ENCODE measurements around the gene KLHDC1.

The KLHDC1 gene

DNA sequence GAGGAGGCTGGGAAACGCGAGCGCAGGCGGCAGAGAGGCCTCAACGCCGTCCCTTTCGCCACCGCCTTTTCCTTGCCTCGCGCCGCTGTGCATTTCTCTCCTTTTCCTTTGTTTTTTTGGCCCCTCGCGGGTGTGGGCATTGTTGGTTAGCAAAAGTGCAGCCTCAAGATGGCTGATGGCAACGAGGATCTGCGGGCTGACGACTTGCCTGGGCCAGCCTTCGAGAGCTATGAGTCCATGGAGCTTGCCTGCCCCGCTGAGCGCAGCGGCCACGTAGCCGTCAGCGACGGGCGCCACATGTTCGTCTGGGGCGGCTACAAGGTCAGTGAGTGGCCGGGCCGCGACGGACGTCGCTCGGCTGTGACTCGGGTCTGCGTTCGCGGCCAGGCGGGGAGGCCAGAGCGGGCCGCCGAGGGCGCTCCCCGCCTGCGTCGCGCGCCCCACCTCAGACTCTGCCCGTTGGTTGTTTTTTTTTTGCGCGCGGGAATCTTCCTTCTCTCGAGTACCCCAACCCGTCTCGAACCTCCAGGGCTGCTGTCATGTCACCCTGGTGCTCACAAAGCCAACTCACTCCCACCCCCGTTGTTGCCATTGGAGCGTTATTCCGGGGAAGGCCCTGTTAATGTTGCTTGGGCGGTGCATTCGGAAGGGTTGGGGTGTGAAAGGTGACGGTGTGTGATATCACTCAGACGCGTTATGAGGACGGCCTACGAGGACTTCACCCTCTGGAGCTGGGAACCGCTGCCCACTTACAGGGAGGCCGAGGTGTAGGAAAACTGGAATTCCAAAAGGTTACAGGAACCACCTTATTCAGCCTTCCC is 75.6 kb downstream of the KLHDC1 start (continued):
- peak; percentile 67 for TF ChIP-seq EGR2 (tag by site-specific recombination; IDR thresholded peaks at IDR 0.05; ENCODE audit: low read depth)
- TF ChIP-seq ZNF311 (tag by site-specific recombination; IDR thresholded peaks at IDR 0.05; ENCODE audit: borderline replicate concordance) = no peak
- TF ChIP-seq KLF7 (tag by site-specific recombination; IDR thresholded peaks at IDR 0.05; ENCODE audit: borderline replicate concordance) = no peak
- no peak for TF ChIP-seq TRIM28 (IDR thresholded peaks at IDR 0.05; ENCODE audit: borderline replicate concordance, low read length)
- 0 out of 2 replicates have a peak, but pooled peaks have one; percentile 16 for TF ChIP-seq SP7 (tag by site-specific recombination; IDR thresholded peaks at IDR 0.05)
- TF ChIP-seq TCF7L2 (IDR thresholded peaks at IDR 0.05; ENCODE audit: borderline replicate concordance, low read depth, low read length) = no peak
- TF ChIP-seq ZNF600 (tag by site-specific recombination; IDR thresholded peaks at IDR 0.05) = peak; percentile 80
- no peak for TF ChIP-seq ZNF521 (tag by site-specific recombination; IDR thresholded peaks at IDR 0.05)
- no peak for TF ChIP-seq ZNF214 (tag by site-specific recombination; IDR thresholded peaks at IDR 0.05; ENCODE audit: borderline replicate concordance)
- TF ChIP-seq ZNF138 (tag by site-specific recombination; IDR thresholded peaks at IDR 0.05; ENCODE audit: borderline replicate concordance) = no peak
- no peak for TF ChIP-seq OVOL3 (tag by site-specific recombination; IDR thresholded peaks at IDR 0.05)
- TF ChIP-seq, protein P1, sequence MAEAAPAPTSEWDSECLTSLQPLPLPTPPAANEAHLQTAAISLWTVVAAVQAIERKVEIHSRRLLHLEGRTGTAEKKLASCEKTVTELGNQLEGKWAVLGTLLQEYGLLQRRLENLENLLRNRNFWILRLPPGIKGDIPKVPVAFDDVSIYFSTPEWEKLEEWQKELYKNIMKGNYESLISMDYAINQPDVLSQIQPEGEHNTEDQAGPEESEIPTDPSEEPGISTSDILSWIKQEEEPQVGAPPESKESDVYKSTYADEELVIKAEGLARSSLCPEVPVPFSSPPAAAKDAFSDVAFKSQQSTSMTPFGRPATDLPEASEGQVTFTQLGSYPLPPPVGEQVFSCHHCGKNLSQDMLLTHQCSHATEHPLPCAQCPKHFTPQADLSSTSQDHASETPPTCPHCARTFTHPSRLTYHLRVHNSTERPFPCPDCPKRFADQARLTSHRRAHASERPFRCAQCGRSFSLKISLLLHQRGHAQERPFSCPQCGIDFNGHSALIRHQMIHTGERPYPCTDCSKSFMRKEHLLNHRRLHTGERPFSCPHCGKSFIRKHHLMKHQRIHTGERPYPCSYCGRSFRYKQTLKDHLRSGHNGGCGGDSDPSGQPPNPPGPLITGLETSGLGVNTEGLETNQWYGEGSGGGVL (tag by site-specific recombination; IDR thresholded peaks at IDR 0.05) = 0 out of 2 replicates have a peak, but pooled peaks have one; percentile 12
- no peak for TF ChIP-seq ZNF514 (tag by site-specific recombination; IDR thresholded peaks at IDR 0.05)
- no peak for TF ChIP-seq ZNF211 (tag by site-specific recombination; IDR thresholded peaks at IDR 0.05; ENCODE audit: low read depth)
- no peak for TF ChIP-seq ZNF585B (tag by site-specific recombination; IDR thresholded peaks at IDR 0.05)
- TF ChIP-seq ZNF510 (tag by site-specific recombination; IDR thresholded peaks at IDR 0.05; ENCODE audit: insufficient replicate concordance) = no peak
- no peak for TF ChIP-seq ZNF394 (tag by site-specific recombination; IDR thresholded peaks at IDR 0.05; ENCODE audit: borderline replicate concordance)
- no peak for TF ChIP-seq ZNF10 (tag by site-specific recombination; IDR thresholded peaks at IDR 0.05)
- no peak for TF ChIP-seq ZNF548 (tag by site-specific recombination; IDR thresholded peaks at IDR 0.05)
- no peak for TF ChIP-seq ZSCAN23 (tag by site-specific recombination; IDR thresholded peaks at IDR 0.05)
- no peak for TF ChIP-seq ZNF341 (tag by site-specific recombination; IDR thresholded peaks at IDR 0.05; ENCODE audit: low read depth)
- TF ChIP-seq ZNF654 (tag by site-specific recombination; IDR thresholded peaks at IDR 0.05; ENCODE audit: low read depth) = no peak
- no peak for TF ChIP-seq ZNF366 (tag by site-specific recombination; conservative IDR thresholded peaks at IDR 0.05)
- no peak for TF ChIP-seq ZNF707 (tag by site-specific recombination; IDR thresholded peaks at IDR 0.05)
- TF ChIP-seq ZNF155 (tag by site-specific recombination; IDR thresholded peaks at IDR 0.05) = no peak
- TF ChIP-seq, protein P2, sequence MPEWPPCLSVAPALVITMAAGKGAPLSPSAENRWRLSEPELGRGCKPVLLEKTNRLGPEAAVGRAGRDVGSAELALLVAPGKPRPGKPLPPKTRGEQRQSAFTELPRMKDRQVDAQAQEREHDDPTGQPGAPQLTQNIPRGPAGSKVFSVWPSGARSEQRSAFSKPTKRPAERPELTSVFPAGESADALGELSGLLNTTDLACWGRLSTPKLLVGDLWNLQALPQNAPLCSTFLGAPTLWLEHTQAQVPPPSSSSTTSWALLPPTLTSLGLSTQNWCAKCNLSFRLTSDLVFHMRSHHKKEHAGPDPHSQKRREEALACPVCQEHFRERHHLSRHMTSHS (tag by site-specific recombination; IDR thresholded peaks at IDR 0.05) = no peak
- TF ChIP-seq, protein P3, sequence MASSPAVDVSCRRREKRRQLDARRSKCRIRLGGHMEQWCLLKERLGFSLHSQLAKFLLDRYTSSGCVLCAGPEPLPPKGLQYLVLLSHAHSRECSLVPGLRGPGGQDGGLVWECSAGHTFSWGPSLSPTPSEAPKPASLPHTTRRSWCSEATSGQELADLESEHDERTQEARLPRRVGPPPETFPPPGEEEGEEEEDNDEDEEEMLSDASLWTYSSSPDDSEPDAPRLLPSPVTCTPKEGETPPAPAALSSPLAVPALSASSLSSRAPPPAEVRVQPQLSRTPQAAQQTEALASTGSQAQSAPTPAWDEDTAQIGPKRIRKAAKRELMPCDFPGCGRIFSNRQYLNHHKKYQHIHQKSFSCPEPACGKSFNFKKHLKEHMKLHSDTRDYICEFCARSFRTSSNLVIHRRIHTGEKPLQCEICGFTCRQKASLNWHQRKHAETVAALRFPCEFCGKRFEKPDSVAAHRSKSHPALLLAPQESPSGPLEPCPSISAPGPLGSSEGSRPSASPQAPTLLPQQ (tag by site-specific recombination; IDR thresholded peaks at IDR 0.05) = peak; percentile 24; the same call in 1 of the 2 replicates
- no peak for TF ChIP-seq ZNF639 (tag by site-specific recombination; IDR thresholded peaks at IDR 0.05)
- no peak for TF ChIP-seq ZNF157 (tag by site-specific recombination; IDR thresholded peaks at IDR 0.05)
- TF ChIP-seq ZNF701 (tag by site-specific recombination; IDR thresholded peaks at IDR 0.05) = no peak
- no peak for TF ChIP-seq ZNF239 (tag by site-specific recombination; IDR thresholded peaks at IDR 0.05)
- no peak for TF ChIP-seq ZNF23 (tag by site-specific recombination; IDR thresholded peaks at IDR 0.05; ENCODE audit: borderline replicate concordance)
- TF ChIP-seq ZNF302 (tag by site-specific recombination; IDR thresholded peaks at IDR 0.05; ENCODE audit: low read depth) = no peak
- TF ChIP-seq ZFP41 (tag by site-specific recombination; IDR thresholded peaks at IDR 0.05; ENCODE audit: borderline replicate concordance) = no peak
- no peak for TF ChIP-seq BCL11A (tag by site-specific recombination; IDR thresholded peaks at IDR 0.05; ENCODE audit: low read depth)

All from HEK293 (cell line).